NCI-H2107 (cell line): ENCODE results near the gene GGNBP2.

Experiments used
- DNase-seq: peaks from one replicate; lab custom pipeline; 2025; lab: John Stamatoyannopoulos, UW

GGNBP2 gene

GRCh38 chr17:36632916-36633771 is 88.4 kb downstream of the GGNBP2 start:
- DNase-seq: no peak
